Inflammatory macrophage treated with lipopolysaccharide for 4 hours (primary cell): ENCODE data around the gene CPPED1.

ENCODE experiments used
- DNase-seq: peaks from one replicate; pipeline ENCODE4 v3.0.0-alpha.2; 2020

Gene CPPED1

DNA sequence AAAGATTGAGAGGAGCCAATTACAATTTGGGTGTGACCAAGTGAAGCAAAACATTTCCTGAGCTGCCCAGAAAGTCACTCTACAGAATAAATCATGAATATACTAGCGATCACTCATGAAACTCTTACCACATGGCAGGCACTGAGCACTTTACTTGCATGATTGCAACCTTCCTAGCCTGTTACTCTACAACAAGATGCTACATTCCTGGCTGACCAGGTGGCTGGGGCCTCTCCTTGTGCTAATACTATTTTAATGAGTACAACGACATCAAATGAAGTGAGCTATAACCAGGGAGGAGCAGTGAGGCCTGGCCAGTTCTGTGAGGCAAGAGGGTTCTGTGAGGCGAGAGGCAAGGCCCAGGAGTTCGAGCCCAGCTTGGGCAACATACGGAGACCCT lies 75.2 kb downstream of the CPPED1 start:
- no peak for DNase-seq

DNA sequence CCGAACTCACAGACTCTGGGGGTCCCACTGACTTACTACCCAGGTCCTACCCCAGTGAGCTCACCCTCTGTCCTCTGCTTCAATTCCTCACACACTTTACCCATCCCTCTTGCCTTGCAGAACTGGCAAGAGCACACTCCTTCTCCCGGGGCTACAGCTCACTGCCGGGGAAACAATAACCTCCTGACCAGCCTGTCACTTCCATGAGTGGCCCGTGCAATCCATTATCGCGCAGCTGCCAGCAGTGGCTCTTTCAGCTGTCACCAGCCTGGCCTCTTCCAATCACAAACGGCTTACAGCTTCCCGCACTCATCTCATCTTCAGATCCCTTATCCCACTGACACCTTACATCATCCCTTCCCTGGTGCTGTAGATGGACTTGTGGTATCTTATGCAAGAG lies 79.5 kb downstream of the CPPED1 start:
- DNase-seq: no peak

DNA sequence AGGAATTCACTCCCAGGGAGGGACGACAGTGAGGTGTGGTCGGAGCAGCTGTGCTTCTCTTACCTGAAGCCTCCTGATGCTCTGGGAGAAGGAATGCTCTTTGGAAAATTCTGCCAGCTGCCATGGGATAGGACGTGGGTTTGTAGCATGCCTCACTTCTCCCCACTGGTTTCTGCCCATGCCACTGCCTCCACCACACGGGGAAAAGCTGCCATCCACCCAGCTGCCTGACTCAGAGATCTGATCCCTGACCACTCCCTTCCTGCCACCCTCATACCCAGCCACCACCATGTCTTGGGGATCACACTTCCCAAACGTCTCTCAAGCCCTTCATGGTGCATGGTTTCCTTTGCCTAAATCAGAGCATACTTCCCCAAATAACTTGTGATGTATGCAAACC lies 80.0 kb downstream of the CPPED1 start:
- no peak for DNase-seq

DNA sequence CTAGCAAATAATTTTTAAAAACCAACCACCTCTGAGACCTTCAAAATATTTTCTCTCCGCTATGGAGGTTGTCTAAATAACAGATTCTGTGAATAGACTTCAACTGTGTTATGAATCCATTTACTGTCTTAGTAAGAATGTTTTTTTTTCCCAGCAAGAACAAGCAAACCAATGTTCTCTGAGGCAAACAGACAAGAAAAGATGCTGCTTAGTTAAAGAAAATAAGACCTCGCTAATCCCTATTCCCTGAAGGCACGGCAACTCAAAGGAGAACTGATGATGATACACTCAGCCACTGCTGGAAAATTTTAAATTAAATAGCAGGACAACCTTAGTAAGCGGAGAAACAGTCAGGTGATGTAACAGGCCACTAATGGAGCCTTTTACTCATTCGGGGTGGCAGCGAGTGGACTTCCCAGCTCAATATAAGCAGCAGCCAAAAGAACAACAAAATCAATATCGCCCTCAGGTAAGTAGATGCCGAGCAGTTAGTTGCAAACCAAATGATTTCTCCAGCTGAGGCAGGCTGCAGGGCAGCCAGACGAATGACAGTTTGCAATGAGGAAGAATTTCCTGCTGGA lies 81.8 kb downstream of the CPPED1 start:
- no peak for DNase-seq

DNA sequence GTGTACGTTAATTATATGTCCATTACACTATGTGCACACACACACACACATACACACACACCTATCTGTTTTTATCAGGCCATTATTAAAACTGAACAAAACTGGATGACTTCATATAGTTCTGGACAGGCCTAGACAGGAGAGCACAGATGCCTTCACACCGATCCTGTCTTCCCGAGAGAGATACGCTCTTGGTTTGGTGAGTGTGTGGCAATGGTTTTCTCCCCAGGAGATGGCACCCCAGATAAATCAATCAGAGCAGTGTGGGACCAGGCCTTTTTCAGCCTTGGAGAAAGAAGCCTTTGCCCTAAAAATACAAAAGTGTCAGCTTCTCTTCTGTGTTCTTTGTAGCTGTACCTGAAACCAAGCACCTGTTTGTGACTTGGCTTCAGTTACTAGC lies 83.7 kb downstream of the CPPED1 start:
- no peak for DNase-seq

DNA sequence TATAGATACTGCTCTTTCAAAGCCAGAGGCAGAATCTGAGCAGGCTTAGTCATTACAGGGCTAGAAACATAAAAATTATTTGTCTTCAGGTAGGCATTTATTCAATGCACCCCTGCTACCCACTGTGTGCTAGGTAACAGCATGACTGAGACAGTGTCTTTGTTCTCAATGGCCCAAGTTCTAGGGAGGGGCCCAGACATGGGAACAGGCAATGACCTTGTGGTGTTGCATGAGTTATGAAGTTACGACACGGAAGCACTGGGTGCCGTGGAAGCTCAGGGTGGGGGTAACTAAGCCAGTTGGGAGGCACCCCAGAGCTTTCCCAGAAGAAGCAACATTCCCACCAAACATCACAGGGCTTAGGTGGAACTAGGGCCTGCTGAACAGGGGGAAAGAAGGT lies 87.0 kb downstream of the CPPED1 start:
- DNase-seq: no peak

DNA sequence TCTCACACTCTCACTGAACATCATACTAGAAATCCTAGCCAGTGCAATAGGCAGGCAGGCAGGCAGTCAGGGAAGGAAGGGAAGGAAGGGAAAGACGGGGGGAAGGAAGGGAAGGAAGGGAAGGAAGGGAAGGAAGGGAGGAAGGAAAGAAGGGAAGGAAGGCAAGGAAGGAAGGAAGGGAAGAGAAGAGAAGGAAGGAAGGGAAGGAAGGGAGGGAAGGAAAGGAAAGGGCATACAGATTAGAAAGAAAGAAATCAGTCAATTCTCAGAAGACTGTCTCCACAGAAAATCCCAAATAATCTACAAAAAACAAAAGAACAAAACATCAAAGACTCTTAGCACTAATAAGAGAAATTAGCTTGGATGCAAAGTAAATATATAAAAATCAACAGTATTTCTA lies 93.9 kb downstream of the CPPED1 start:
- DNase-seq: no peak

DNA sequence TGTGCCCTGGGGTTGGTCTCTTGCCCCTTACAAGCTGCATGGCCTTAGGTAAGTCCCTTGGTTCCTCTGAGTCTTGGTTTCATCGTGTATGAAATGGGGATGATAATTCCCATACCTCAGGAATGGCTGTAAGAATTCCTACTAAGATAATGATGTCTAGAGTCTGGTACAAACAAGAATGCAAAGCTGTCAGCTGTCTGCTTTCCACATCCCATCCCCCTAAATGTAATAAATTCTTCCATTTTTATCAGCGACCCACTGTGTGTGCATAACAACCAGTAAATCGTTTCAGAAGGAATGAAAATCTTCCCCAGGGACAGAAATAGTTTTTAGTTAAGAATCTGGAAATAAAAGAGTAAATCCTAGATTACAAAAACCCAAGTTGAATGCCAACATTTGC lies 95.4 kb downstream of the CPPED1 start:
- DNase-seq: no peak

DNA sequence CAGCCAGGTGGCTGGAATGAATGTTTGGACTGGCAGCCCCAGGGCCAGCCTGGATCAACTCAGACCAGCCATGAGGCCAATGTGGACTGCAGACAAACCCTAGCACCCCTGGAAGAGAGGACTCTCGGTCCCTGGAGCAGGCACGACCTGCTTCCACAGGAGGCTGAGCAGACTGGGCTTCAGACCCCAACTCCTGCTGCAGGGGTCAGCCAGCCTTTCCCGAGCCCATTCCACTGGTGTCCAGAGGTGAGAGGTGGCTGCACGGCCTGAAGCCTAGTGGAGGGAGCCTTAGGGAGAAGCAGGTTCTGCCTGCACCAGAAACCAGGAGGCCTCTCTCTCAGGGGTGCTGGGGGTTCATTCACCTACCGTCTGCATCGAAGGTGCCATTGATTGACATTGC lies 97.1 kb downstream of the CPPED1 start:
- DNase-seq: no peak

DNA sequence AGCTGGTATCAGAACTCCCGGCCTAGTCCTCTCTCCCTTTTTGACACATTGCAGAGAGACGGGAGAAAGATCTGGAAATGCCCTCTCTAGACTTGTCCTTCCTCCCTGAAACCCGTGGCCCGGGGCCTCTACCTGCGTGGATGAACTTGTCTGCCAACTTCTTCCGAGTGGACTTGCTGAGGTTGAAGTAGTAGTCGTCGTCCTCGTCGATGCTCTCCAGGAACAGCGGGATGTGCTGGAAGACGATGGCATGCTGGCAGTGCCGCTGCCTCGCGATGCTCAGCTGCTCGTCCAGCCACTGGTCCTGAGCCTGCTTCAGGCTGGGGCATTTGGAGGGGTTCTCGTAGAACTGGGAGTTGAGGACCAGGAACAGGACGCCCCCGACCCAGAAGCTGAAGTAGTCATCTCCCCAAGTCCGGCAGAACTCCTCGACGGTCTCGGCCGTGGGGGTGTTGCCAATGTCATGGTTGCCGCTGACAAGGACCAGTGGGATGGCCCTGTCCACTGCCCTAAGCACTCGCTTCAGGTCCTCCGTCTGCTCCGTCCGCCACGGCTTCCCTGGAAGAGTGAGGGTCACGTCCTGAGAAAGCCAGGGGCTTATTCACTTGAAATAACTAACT lies 99.1 kb downstream of the CPPED1 start:
- DNase-seq: no peak

DNA sequence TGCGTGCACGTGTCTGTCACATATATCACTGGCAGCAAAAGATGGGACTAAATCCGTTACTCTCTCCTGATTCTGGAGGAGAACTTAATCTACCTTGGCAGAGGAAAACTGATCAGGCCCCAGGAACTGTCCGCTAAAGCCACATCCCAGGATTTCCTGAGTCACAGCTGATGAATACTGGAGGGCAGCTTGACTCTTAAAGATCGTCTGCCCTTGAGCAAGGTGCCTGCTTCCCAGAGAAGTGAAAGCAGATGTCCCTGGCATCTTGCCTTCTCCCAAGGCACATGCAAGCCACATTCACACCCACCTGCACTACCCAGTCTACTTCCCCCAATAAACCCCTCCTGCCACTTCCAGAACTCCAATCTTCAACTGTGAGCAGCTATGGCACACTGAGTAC lies 99.8 kb downstream of the CPPED1 start:
- DNase-seq: no peak

DNA sequence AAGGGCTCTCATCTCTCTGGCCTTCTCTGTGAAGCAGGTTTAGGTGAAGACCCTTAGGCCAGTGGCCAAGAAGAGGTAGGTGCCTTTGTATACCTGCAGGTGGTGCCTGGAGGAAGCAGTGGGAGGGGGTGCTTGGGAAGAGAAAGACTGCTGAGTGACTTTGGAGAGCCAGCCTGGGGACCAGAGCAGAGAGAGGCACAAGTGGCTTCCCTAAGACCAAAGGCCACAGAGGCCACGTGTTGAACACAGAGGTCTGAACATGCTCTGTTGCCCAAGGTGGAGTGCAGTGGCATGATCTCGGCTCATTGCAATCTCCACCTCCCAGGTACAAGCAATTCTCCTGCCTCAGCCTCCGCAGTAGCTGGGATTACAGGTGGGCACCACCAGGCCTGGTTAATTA lies 103.5 kb downstream of the CPPED1 start:
- no peak for DNase-seq

DNA sequence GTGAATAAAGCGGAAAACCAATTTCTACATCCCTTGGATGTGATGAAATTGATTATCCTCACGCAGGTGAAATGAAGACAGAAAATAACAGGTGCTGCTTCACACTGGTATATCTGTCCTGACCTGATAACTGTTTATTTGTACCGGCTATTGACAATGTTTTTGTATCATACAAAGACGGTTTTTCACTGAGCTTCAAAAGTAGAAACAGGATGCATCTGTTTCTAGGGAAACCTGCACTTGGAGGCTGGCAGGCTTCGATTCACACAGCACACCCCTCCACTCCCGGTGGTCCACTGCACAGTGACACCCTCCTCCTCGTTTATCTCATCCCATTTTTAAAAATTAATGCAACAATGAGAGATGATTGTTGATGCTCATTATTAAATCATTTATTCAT lies 104.5 kb downstream of the CPPED1 start:
- no peak for DNase-seq

DNA sequence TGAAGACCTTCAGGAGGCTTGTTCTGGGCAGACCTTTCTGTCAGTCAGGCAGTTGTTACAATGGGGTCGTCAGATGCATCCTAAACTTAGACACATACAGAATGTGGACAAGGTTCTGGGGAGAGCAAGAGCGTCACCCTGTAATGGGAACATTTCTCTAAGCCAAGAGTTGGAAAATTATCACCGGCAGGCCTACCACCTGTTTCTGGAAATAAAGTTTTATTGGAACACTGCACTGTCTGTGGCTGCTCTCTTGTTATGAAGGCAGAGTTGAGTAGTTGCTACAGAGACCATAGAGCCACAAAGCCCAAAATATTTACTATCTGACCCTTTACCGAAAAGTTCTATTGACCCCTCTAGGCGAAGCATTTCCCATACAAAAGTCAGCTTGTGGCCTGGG lies 106.2 kb downstream of the CPPED1 start:
- DNase-seq: no peak

DNA sequence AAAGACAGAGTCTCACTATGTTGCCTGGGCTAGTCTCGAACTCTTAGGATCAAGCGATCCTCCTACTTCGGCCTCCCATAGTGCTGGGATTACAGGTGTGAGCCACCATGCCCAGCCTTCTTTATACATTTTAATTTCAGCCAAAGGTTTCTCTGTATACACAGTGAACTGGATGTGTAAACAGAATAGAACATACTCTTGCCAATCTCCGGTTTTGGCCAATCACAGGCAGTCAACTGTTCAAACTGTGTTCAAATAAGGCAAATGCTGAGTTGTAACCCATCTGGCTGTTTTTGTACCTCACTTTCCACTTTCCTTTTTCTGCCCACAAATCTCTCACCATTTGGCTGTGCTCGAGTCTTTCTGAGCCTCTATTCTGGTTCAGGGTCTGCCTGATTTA lies 108.2 kb downstream of the CPPED1 start:
- DNase-seq: no peak

DNA sequence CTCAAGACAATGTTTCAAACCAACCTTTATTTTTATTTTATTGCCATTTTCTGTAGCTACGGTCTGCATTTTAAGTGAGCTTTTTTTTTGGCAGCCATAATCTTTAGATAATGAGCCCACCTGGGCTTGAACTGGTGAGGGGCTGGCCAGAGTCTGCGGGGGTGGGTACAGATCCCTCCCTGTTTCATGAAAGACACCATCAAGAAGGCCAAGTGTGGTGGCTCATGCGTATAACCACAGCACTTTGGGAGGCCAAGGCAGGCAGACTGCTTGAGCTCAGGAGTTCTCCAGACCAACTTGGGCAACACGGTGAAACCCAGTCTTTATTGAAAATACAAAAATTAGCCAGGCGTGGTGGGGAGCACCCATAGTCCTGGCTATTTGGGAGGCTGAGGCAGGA lies 113.7 kb downstream of the CPPED1 start:
- DNase-seq: no peak

DNA sequence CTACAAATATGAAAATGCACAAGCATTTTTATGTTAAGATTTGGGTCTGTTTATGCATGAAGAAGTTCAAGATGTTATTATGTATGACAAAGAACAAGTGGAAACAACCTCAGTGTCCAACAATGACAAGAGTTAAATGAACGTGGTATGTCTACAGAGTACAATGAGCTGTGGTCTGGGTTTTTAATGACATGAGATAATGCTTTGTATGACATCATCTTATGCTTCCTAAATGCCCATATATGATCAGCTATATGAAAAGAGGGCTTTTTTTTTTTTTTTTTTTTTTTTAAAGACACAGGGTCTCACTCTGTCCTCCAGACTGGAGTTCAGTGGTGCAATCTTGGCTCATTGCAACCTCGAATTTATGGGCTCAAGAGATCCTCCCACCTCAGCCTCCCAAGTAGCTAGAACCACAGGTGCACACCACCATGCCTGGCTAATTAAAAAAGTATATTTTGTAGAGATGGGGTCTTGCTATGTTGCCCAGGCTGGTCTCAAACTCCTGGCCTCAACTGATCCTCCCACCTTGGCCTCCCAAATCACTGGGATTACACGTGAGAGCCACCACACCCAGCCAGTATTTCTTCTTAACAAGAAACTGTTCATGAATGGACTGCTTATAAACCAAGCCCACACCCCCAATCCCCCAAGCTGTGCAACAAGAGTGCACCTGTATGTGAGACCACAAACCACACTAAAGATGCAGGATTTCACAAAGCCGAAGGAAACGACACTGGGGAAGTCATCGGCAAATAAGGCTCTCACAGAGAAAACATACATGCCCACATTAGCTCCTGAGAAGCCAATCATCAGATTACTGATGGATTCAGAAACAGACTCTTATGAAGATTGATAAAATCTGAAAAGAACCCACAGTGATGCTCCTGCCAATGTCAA lies 114.5 kb downstream of the CPPED1 start:
- DNase-seq: peak; percentile 6

DNA sequence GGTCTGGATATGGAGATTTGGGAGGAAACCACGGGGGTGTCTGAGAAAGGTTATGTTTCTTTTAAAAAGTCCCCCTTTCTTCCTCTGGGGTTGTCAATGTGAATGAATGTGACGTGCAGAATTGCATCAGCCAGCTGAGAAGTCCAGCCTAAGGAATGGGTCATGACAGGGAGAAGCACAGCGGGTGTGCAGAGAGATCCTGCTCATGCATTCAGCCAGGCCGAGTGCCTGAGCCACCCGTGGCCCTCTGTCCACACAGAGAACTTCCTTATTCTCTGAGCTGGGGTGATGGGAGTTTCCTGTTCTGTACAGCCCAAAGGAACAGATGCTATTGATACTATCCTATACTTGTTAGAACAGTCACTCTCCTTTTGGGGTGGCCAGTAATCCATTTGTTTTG lies 117.9 kb downstream of the CPPED1 start:
- peak; percentile 70 for DNase-seq

DNA sequence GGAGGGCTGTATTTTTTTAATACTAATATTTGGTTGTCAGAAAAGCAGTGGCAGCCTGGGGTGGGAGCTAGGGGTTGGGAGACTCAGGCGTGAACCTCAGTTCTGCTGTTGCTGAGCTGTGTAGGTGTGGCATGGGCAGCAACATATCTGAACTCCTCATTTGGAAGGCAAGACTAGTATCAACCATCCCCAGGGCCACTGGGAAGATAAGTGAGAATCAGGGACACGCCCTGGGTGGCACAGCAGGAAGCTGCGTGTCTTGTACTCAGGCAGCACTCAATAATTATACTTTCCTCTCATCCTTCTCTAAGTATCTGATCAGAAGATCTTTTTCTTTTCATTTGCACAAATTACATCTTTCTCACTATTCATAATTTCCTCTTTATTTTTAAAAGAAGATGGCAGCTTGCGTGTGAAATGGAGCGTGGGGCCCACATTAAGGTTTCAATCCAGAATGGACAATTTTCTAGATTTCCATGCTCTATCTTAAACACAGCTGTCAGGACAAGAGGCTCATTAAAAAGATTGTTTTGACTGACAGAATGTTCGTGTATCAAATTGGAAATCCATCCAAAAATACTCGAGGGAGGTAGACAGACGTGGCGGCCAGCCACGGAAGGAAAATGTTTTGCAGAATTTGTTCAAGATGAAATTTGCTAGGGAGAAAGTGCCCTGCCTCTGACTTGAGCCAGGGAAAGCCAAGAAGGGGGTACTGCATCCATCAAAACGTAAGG lies 121.1 kb downstream of the CPPED1 start:
- no peak for DNase-seq

DNA sequence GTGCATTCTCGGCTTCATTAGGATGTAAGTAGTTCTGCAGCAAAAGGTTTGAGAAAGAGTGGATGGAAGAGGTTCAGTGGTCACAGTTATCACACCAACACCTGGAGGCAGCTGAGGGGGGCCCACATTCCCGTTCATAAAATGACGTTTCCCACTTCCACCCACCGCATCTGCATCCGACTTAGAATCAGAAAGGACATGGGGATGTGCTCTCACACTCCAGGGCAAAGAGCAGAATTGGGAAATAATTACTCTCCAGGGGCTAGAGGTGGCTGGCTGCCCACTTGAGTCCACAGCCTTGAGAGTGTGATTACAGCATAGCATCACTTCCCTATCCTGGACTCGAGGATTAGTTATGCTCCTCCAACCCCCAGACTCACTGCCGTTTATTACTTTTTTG lies 122.0 kb downstream of the CPPED1 start:
- DNase-seq: peak; percentile 42

DNA sequence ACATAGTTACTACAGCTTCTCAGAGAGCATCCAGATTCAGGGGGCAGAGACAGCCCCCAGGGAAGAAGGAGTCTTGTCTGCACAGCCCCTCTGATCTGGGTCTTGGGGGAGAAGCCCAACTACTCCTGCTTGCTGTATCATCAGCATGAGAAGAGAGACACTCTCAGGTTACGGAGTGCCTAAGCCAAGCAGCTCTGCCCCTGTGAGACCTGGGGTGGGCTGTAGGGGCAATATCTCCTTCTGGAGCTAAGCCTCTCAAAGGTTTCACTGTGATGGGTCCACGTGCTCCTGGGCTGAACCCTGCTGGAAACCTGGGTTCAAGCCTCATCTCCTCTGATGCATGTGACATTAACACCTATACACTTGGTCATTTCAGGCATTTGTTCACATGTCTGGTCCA lies 123.2 kb downstream of the CPPED1 start:
- no peak for DNase-seq

DNA sequence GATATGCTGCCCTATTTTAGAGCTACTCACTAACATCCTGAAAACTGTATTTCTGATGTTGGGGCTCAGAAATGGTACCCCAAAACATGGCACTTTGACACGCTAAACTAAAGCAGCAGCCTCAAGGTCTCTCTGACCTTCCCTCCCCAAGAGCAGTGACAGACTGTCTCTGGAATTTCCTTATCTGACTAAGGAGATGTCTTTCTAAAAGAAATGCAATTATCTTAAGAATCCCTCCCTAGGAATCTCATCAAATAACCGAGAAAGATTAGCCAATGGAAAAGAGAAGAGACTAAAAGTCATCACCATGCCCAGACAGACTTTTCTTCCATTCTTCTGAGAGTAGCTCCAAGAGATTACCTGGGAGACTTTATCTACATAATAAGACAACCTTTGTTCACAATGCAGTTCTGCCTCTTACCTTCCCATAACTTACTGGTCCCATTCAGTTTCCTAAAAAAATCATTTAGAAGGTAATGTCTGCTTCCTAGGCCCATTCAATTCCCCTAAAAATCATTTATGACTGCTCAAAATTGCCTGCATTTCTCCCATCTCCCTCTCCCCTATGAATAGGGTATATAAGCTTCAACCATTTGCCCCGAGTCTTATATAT lies 123.9 kb downstream of the CPPED1 start:
- no peak for DNase-seq

DNA sequence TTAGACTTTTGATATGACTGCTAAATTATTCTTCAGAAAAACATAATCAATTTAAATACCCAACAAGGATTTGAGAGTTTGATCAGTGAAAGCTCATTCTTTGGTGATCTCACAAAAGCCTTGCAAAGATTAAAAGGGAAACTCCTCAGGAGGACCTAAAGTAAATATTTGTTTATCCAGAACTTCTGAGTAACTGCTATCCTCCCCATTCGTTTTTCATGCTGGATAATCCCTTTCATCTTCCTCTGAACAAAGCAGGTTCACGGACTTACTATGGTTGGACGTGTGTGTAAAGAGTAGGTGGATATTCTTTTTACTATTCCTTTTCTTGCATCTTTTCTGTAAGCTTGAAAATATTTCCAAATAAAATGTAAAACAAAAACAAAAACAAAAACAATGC lies 124.7 kb downstream of the CPPED1 start:
- DNase-seq: no peak
